Gastrocnemius medialis (tissue), 4 donors: Measurements from ENCODE around the gene CDC5L.

Experiments
- POLR2A ChIP-seq, 2 donors: fragments of 450-650 bp; IDR thresholded peaks; one replicate each; pipeline ENCODE4 v1.6.1; 2017; ENCODE audit warnings: antibody characterized with exemption in 2 of 2, mild to moderate bottlenecking in 2 of 2, moderate library complexity in 2 of 2
- TF ChIP-seq, protein P1 (sequence below), 5 experiments: fragments of 450-650 bp in 3 of 5; fragments of 200-600 bp in 2 of 5; sonication (generic) in 2 of 5; IDR thresholded peaks in 4 of 5; conservative IDR thresholded peaks in 1 of 5; 1 replicate in 4 of 5; 2 replicates in 1 of 5; pipeline ENCODE4 v1.5.1; 2016 to 2019; ENCODE audit warnings: antibody characterized with exemption in 5 of 5, mild to moderate bottlenecking in 3 of 5, moderate library complexity in 3 of 5

DNA sequence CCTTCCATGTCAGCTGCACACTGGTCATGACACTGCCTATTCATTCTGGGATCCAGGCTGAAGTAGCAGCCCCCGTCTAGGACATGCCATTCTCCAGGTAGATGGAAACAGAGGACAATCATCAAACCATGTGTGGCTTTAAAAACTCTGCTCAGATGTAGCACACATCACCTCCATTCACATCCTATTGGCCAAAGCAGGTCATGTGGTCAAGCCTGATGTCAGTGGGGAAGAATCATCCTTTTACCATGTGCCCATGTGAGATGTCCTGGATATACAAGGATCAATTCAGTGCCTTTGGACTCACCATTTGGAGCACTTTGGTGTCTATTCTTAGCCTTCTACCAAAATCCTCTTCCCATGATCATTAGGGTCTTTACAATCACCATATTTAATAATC lies 99.5 kb downstream of the CDC5L start:
- TF ChIP-seq, protein P1, sequence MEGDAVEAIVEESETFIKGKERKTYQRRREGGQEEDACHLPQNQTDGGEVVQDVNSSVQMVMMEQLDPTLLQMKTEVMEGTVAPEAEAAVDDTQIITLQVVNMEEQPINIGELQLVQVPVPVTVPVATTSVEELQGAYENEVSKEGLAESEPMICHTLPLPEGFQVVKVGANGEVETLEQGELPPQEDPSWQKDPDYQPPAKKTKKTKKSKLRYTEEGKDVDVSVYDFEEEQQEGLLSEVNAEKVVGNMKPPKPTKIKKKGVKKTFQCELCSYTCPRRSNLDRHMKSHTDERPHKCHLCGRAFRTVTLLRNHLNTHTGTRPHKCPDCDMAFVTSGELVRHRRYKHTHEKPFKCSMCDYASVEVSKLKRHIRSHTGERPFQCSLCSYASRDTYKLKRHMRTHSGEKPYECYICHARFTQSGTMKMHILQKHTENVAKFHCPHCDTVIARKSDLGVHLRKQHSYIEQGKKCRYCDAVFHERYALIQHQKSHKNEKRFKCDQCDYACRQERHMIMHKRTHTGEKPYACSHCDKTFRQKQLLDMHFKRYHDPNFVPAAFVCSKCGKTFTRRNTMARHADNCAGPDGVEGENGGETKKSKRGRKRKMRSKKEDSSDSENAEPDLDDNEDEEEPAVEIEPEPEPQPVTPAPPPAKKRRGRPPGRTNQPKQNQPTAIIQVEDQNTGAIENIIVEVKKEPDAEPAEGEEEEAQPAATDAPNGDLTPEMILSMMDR (IDR thresholded peaks at IDR 0.05 in 4 of 5, conservative IDR thresholded peaks at IDR 0.05 in 1 of 5), result no peak
- TF ChIP-seq POLR2A (IDR thresholded peaks at IDR 0.05), result no peak
